Liver (tissue), 3 donors: ENCODE measurements around the gene CRYGA.

ENCODE experiments used
- FOXA1 ChIP-seq: IDR thresholded peaks from 2 replicates; pipeline ENCODE4 v1.6.1; 2016; ENCODE audit warnings: antibody characterized with exemption
- GABPA ChIP-seq, 2 donors: IDR thresholded peaks in 1 of 2; conservative IDR thresholded peaks in 1 of 2; 2 replicates each; pipeline ENCODE4 v1.6.1; 2016; ENCODE audit warnings: antibody characterized with exemption in 2 of 2, mild to moderate bottlenecking in 1 of 2, moderate library complexity in 1 of 2
- JUND ChIP-seq, 2 donors: IDR thresholded peaks; 2 replicates each; pipeline ENCODE4 v1.6.1; 2016; ENCODE audit warnings: antibody characterized with exemption in 2 of 2
- RAD21 ChIP-seq, 2 donors: IDR thresholded peaks; 2 replicates each; pipeline ENCODE4 v1.6.1; 2016; ENCODE audit warnings: antibody characterized with exemption in 2 of 2, mild to moderate bottlenecking in 2 of 2
- RXRA ChIP-seq, 2 donors: IDR thresholded peaks; 2 replicates each; pipeline ENCODE4 v1.6.1; 2017 to 2018; ENCODE audit warnings: antibody characterized with exemption in 2 of 2, mild to moderate bottlenecking in 1 of 2
- SP1 ChIP-seq: IDR thresholded peaks from 2 replicates; pipeline ENCODE4 v1.6.1; 2018; ENCODE audit warnings: antibody characterized with exemption, mild to moderate bottlenecking
- TAF1 ChIP-seq: conservative IDR thresholded peaks from 2 replicates; pipeline ENCODE4 v1.6.1; 2016; ENCODE audit warnings: antibody characterized with exemption, mild to moderate bottlenecking
- TF ChIP-seq, protein P1 (sequence below): fragments of 150-350 bp; IDR thresholded peaks from 2 replicates; pipeline ENCODE4 v1.5.1; 2017; ENCODE audit warnings: improper control_type of control experiment, low read depth, low read length; ENCODE audit not compliant: missing input control
- TF ChIP-seq, protein P2 (sequence below): IDR thresholded peaks from 2 replicates; pipeline ENCODE4 v1.6.1; 2016; ENCODE audit warnings: antibody characterized with exemption
- TF ChIP-seq, protein P3 (sequence below): IDR thresholded peaks from 2 replicates; pipeline ENCODE4 v1.6.1; 2016; ENCODE audit warnings: antibody characterized with exemption
- TF ChIP-seq, protein P4 (sequence below): IDR thresholded peaks from 2 replicates; pipeline ENCODE4 v1.6.1; 2016; ENCODE audit warnings: antibody characterized with exemption, mild to moderate bottlenecking
- TF ChIP-seq, protein P5 (sequence below): IDR thresholded peaks from 2 replicates; pipeline ENCODE4 v1.6.1; 2016; ENCODE audit warnings: antibody characterized with exemption
- donor health status: healthy.
- donor health status: healthy.

DNA sequence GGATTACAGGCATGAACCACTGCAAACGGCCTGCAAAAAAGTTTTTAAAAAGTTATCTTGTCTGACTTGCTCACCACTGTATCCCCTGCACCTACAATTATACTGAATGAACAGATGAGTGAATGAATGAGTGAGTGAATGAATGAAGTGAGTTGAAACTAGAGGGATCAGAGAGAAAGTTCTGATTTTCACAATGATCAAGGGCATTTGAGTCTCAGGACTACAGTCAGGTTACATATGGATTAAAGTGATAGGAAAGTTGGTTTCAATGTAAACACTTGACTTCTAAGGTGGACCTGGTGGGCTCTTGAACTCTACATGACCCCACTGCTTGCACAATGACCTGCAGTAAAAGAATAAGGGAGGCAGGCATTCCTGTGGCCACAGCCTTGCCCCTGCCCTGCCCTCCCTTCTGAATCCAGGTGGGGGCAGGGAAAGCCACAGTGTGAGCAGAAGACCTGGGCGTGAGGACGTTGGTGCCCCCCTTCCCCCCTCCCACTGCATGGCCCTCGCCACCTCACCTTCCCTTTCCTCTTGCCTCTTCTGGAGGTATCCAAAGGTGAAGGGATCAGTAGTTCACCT is 15.7 kb upstream of the CRYGA start:
- TF ChIP-seq JUND (IDR thresholded peaks at IDR 0.05) (no peak), RAD21 (IDR thresholded peaks at IDR 0.05) (no peak), SP1 (no peak), TAF1 (no peak), GABPA (IDR thresholded peaks at IDR 0.05 in 1 of 2, conservative IDR thresholded peaks at IDR 0.05 in 1 of 2) (no peak), RXRA (IDR thresholded peaks at IDR 0.05) (no peak), FOXA1 (no peak)
- TF ChIP-seq, protein P1, sequence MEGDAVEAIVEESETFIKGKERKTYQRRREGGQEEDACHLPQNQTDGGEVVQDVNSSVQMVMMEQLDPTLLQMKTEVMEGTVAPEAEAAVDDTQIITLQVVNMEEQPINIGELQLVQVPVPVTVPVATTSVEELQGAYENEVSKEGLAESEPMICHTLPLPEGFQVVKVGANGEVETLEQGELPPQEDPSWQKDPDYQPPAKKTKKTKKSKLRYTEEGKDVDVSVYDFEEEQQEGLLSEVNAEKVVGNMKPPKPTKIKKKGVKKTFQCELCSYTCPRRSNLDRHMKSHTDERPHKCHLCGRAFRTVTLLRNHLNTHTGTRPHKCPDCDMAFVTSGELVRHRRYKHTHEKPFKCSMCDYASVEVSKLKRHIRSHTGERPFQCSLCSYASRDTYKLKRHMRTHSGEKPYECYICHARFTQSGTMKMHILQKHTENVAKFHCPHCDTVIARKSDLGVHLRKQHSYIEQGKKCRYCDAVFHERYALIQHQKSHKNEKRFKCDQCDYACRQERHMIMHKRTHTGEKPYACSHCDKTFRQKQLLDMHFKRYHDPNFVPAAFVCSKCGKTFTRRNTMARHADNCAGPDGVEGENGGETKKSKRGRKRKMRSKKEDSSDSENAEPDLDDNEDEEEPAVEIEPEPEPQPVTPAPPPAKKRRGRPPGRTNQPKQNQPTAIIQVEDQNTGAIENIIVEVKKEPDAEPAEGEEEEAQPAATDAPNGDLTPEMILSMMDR: no peak
- TF ChIP-seq, protein P2, sequence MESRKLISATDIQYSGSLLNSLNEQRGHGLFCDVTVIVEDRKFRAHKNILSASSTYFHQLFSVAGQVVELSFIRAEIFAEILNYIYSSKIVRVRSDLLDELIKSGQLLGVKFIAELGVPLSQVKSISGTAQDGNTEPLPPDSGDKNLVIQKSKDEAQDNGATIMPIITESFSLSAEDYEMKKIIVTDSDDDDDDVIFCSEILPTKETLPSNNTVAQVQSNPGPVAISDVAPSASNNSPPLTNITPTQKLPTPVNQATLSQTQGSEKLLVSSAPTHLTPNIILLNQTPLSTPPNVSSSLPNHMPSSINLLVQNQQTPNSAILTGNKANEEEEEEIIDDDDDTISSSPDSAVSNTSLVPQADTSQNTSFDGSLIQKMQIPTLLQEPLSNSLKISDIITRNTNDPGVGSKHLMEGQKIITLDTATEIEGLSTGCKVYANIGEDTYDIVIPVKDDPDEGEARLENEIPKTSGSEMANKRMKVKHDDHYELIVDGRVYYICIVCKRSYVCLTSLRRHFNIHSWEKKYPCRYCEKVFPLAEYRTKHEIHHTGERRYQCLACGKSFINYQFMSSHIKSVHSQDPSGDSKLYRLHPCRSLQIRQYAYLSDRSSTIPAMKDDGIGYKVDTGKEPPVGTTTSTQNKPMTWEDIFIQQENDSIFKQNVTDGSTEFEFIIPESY: no peak
- TF ChIP-seq, protein P3, sequence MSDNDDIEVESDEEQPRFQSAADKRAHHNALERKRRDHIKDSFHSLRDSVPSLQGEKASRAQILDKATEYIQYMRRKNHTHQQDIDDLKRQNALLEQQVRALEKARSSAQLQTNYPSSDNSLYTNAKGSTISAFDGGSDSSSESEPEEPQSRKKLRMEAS: no peak
- TF ChIP-seq, protein P4, sequence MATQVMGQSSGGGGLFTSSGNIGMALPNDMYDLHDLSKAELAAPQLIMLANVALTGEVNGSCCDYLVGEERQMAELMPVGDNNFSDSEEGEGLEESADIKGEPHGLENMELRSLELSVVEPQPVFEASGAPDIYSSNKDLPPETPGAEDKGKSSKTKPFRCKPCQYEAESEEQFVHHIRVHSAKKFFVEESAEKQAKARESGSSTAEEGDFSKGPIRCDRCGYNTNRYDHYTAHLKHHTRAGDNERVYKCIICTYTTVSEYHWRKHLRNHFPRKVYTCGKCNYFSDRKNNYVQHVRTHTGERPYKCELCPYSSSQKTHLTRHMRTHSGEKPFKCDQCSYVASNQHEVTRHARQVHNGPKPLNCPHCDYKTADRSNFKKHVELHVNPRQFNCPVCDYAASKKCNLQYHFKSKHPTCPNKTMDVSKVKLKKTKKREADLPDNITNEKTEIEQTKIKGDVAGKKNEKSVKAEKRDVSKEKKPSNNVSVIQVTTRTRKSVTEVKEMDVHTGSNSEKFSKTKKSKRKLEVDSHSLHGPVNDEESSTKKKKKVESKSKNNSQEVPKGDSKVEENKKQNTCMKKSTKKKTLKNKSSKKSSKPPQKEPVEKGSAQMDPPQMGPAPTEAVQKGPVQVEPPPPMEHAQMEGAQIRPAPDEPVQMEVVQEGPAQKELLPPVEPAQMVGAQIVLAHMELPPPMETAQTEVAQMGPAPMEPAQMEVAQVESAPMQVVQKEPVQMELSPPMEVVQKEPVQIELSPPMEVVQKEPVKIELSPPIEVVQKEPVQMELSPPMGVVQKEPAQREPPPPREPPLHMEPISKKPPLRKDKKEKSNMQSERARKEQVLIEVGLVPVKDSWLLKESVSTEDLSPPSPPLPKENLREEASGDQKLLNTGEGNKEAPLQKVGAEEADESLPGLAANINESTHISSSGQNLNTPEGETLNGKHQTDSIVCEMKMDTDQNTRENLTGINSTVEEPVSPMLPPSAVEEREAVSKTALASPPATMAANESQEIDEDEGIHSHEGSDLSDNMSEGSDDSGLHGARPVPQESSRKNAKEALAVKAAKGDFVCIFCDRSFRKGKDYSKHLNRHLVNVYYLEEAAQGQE: no peak
- TF ChIP-seq, protein P5, sequence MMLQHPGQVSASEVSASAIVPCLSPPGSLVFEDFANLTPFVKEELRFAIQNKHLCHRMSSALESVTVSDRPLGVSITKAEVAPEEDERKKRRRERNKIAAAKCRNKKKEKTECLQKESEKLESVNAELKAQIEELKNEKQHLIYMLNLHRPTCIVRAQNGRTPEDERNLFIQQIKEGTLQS: no peak
